Transverse colon (tissue), 4 donors: ENCODE measurements around the gene MAP3K14. TPM values are rescaled to one million over a fixed set of nuclear protein-coding genes. Genes with fewer than 3 reads are reported as not detected.

Experiments used
- DNase-seq: peaks from one replicate; pipeline ENCODE4 v3.0.0-alpha.2; 2019
- H3K27ac ChIP-seq, 4 donors: fragments of 200-600 bp; sonication (generic); 2 replicates each; pipeline ENCODE4 v1.5.1; 2016 to 2018; ENCODE audit warnings: inconsistent platforms in 4 of 4
- H3K27me3 ChIP-seq: fragments of 200-600 bp; sonication (generic); 2 replicates; pipeline ENCODE4 v1.5.1; 2017; ENCODE audit warnings: inconsistent platforms
- H3K36me3 ChIP-seq, 4 donors: fragments of 200-600 bp; sonication (generic); 2 replicates each; pipeline ENCODE4 v1.5.1; 2017 to 2019; ENCODE audit warnings: inconsistent platforms in 4 of 4
- H3K4me1 ChIP-seq, 4 donors: fragments of 200-600 bp; sonication (generic); 2 replicates each; pipeline ENCODE4 v1.5.1; 2017 to 2020; ENCODE audit warnings: inconsistent platforms in 4 of 4
- H3K4me3 ChIP-seq, 4 donors: fragments of 200-600 bp; sonication (generic); 1 replicate in 1 of 4; 2 replicates in 3 of 4; pipeline versions ENCODE4 v1.5.1 to v1.6.1; 2017 to 2019; ENCODE audit warnings: inconsistent platforms in 4 of 4
- H3K9me3 ChIP-seq, 2 donors: fragments of 200-600 bp; sonication (generic); 2 replicates each; pipeline ENCODE4 v1.5.1; 2017 to 2019; ENCODE audit warnings: inconsistent platforms in 2 of 2
- EP300 ChIP-seq: sonication (generic); formaldehyde crosslinking; IDR thresholded peaks from one replicate; pipeline ENCODE4 v1.6.1; 2017; ENCODE audit warnings: antibody characterized with exemption, low read depth
- POLR2A ChIP-seq: fragments of 450-650 bp; IDR thresholded peaks from one replicate; pipeline ENCODE4 v1.6.1; 2016; ENCODE audit warnings: antibody characterized with exemption, mild to moderate bottlenecking, moderate library complexity
- POLR2AphosphoS5 ChIP-seq, 3 donors: sonication (generic); formaldehyde crosslinking; IDR thresholded peaks; one replicate each; pipeline ENCODE4 v1.6.1; 2016; ENCODE audit warnings: antibody characterized with exemption in 3 of 3
- WGBS, 2 donors: methylation state at CpG; one replicate each; pipeline ENCODE4 v1.1.5; 2018; ENCODE audit warnings: low coverage in 1 of 2; 5-methylcytosine and 5-hydroxymethylcytosine counted together
- in situ Hi-C, 4 donors: fragments of 200-750 bp; cut with MboI; loops; one replicate each; pipeline versions ENCODE4 v1.15.0 to v1.15.1; 2017; ENCODE audit warnings: low sequenced_read_pairs in 3 of 4, low pct_ligation_motif_present in 1 of 4, low pct_unique_long_range_greater_than_20kb in 1 of 4
- intact Hi-C: fragments of 100-400 bp; cut with DNase I; formaldehyde crosslinking; loops from one replicate; pipeline ENCODE4 v1.15.1; 2023; ENCODE audit warnings: low total_unique reads
- total RNA-seq, 4 donors: library from RNA; depleted of rRNA; stranded (reverse); fragments of >200 nt; gene quantifications; one replicate each; pipeline ENCODE4 v1.1.0, GENCODE V29; 2016
- TF ChIP-seq, protein P1 (sequence below), 5 experiments: fragments of 200-600 bp in 3 of 5; fragments of 450-650 bp in 2 of 5; sonication (generic) in 3 of 5; IDR thresholded peaks; 1 replicate in 2 of 5; 2 replicates in 3 of 5; pipeline ENCODE4 v1.5.1; 2016 to 2017; ENCODE audit warnings: antibody characterized with exemption in 5 of 5, inconsistent platforms in 3 of 5, mild to moderate bottlenecking in 2 of 5, moderate library complexity in 1 of 5

Gene MAP3K14
- total RNA-seq, 4 donors from 2014 or later: 13.0 to 33.7 (median 18.7) TPM

DNA sequence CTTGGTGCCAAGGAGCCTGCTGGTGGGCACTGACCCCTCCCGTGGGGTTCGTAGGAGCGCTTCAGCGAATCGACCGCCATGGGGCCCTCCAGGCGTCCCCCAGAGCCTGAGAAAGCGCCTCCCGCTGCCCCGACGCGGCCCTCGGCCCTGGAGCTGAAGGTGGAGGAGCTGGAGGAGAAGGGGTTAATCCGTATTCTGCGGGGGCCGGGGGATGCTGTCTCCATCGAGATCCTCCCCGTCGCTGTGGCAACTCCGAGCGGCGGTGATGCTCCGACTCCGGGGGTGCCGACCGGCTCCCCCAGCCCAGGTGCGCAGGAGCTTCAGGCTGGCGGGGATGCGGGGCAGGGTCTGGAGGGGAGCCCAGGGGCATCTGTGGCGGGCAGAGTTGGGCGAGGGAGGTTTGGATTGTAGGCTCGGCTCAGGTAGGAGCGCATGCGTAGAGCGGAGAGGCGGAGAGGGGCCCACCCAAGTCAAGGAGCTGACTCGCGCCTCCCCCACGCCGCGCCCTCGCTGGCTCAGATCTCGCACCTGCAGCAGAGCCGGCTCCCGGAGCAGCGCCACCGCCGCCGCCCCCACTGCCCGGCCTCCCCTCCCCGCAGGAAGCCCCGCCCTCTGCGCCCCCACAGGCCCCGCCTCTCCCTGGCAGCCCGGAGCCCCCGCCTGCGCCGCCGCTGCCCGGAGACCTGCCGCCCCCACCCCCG, 75.3 kb downstream of the MAP3K14 start:
- no peak for TF ChIP-seq EP300
- TF ChIP-seq POLR2A: no peak
- TF ChIP-seq POLR2AphosphoS5 (IDR thresholded peaks at IDR 0.05): no peak
- TF ChIP-seq, protein P1, sequence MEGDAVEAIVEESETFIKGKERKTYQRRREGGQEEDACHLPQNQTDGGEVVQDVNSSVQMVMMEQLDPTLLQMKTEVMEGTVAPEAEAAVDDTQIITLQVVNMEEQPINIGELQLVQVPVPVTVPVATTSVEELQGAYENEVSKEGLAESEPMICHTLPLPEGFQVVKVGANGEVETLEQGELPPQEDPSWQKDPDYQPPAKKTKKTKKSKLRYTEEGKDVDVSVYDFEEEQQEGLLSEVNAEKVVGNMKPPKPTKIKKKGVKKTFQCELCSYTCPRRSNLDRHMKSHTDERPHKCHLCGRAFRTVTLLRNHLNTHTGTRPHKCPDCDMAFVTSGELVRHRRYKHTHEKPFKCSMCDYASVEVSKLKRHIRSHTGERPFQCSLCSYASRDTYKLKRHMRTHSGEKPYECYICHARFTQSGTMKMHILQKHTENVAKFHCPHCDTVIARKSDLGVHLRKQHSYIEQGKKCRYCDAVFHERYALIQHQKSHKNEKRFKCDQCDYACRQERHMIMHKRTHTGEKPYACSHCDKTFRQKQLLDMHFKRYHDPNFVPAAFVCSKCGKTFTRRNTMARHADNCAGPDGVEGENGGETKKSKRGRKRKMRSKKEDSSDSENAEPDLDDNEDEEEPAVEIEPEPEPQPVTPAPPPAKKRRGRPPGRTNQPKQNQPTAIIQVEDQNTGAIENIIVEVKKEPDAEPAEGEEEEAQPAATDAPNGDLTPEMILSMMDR (IDR thresholded peaks at IDR 0.05): no peak
- Histone ChIP-seq H3K27ac (no peak overlapping the region), H3K9me3 (no peaks in the 10 kb centered on the region), H3K27me3 (peaks cover 28% of the 10 kb centered on the region), H3K4me1 (peaks cover 6 to 14% (median 10%) of the 10 kb centered on the region in 4 donors), H3K4me3 (peak overlapping the region in 2 of 4 donors; percentile 6 to 8), H3K36me3 (no peaks in the 10 kb centered on the region)
- intact Hi-C loops: no loop called here
- 44% methylated on average over 56 of the region's 62 CpGs; no CpG with 5 or more reads in 1 of the 2 donors for WGBS, 2 donors
- in situ Hi-C loops: no loop called here
- no peak for DNase-seq

DNA sequence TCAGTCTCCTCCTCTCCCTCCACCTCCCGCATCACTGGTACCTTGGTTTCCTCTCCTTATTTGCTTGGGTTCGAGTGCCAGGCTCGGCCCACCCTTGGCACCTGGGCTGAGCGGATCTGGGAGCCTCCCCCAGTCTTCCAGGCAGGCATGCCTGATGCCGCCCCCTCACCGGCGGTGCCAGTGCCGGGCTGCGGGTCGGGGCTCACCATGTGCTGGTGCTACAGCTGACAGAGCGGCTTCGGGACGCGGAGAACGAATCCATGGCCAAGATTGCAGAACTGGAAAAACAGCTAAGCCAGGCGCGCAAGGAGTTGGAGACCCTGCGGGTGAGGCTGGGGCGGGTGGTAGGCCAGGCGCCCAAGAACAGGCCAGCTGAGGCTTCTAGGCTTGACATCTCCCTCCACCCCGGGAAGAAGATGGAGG, 75.9 kb downstream of the MAP3K14 start:
- in situ Hi-C loops: no loop called here
- intact Hi-C loops: no loop called here
- WGBS, 2 donors: 31% methylated on average over 21 of the region's 21 CpGs; no CpG with 5 or more reads in 1 of the 2 donors
- H3K4me3 ChIP-seq: no peak overlapping the region
- H3K27me3 ChIP-seq: peaks cover 28% of the 10 kb centered on the region
- TF ChIP-seq POLR2AphosphoS5 (IDR thresholded peaks at IDR 0.05) (no peak), EP300 (no peak), POLR2A (no peak)
- TF ChIP-seq, protein P1 (IDR thresholded peaks at IDR 0.05): no peak
- DNase-seq: no peak
- H3K9me3 ChIP-seq: no peaks in the 10 kb centered on the region
- H3K27ac ChIP-seq: no peak overlapping the region
- peaks cover 4 to 12% (median 8%) of the 10 kb centered on the region in 4 donors for H3K4me1 ChIP-seq
- no peaks in the 10 kb centered on the region for H3K36me3 ChIP-seq

DNA sequence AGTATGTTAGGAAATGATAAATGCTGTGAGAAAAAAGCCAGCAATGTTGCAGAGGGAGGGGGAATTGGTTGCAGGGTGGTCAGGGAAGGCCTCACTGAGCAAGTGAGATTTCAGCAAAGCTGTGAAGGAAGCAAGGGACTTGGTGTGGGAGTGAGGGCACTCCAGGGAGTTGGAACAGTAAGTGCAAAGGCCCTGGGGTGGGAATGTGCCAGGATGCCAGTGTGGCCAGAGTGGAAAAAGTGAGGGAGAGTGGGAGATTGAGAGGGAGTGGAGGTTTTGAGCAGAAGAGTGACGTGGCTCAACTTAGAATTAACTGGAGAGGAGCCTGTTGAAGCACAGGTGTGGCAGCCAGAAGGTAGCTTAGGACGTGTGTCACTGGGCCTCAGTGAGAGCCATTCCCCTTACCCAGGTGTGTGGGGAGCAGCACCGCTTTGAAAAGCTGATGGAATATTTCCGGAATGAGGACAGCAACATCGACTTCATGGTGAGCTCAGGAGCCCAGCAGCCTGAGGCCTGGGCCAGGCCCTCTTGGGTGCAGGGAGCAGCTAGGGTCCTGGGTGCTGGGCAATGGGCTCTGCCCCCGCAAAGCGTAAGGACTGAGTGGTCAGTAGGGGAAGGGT, 78.6 kb downstream of the MAP3K14 start:
- Histone ChIP-seq H3K4me3 (no peak overlapping the region), H3K4me1 (peaks cover 4 to 8% (median 8%) of the 10 kb centered on the region in 4 donors), H3K27me3 (peaks cover 28% of the 10 kb centered on the region), H3K36me3 (no peaks in the 10 kb centered on the region), H3K27ac (no peak overlapping the region), H3K9me3 (no peaks in the 10 kb centered on the region)
- 83 to 94% methylated on average over 1 to 7 of the region's 7 CpGs for WGBS, 2 donors
- intact Hi-C loops (no loop called here), in situ Hi-C loops (no loop called here)
- no peak for DNase-seq
- TF ChIP-seq EP300: no peak
- TF ChIP-seq POLR2A: no peak
- TF ChIP-seq POLR2AphosphoS5 (IDR thresholded peaks at IDR 0.05): no peak
- TF ChIP-seq, protein P1 (IDR thresholded peaks at IDR 0.05): no peak

DNA sequence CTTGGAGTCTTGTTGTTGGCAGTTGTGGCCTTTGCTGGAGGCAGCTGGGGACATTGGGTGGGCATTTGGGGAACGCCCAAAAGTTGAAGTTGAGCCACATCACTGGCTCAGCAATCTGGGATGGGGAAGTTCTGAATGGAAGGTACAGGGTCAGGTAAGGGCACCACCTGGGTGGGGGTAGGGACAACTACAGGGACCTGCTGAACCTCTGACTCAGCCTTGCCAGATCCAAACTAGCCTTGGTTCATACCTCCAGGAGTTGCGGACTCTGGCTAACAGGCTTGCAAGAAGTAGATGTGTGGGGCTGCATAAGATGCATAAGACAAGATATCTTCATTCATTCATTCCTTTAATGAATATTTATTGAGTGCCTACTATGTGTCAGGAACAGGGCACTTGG, 79.1 kb downstream of the MAP3K14 start:
- no peak overlapping the region for H3K27ac ChIP-seq
- TF ChIP-seq POLR2A (no peak), EP300 (no peak), POLR2AphosphoS5 (IDR thresholded peaks at IDR 0.05) (no peak)
- TF ChIP-seq, protein P1 (IDR thresholded peaks at IDR 0.05): no peak
- no peaks in the 10 kb centered on the region for H3K36me3 ChIP-seq
- in situ Hi-C loops (no loop called here), intact Hi-C loops (no loop called here)
- no peak overlapping the region for H3K4me3 ChIP-seq
- H3K27me3 ChIP-seq: peaks cover 28% of the 10 kb centered on the region
- DNase-seq: no peak
- no peaks in the 10 kb centered on the region for H3K9me3 ChIP-seq
- WGBS, 2 donors: 91% methylated on average over 2 of the region's 2 CpGs; no CpG with 5 or more reads in 1 of the 2 donors
- peaks cover 4 to 8% (median 8%) of the 10 kb centered on the region in 4 donors for H3K4me1 ChIP-seq
